Activated T-cell treated with anti-CD3 and anti-CD28 coated beads, Interleukin-2, amount 50 U/mL, for 72 hours (primary cell): Measurements from ENCODE around the gene HIVEP3. TPM values are rescaled to one million over a fixed set of nuclear protein-coding genes. Genes with fewer than 3 reads are reported as not detected.

ENCODE experiments used
- ATAC-seq, 2 donors: fragments of 150-1000 bp; cut with Tn5 transposase; replicated peaks in 1 of 2; 2 replicates each; pipeline ENCODE4 v1.10.0; 2021; ENCODE audit warnings: moderate library complexity in 2 of 2, mild to moderate bottlenecking in 1 of 2
- DNase-seq, 2 donors: peaks; one replicate each; pipeline ENCODE4 v3.0.0; 2021 to 2022; ENCODE audit warnings: mixed read lengths in 1 of 2
- H3K27ac Mint-ChIP-seq: one replicate; pipeline ENCODE4 v1.8.0; 2022; ENCODE audit warnings: mild to moderate bottlenecking, moderate library complexity, mixed read lengths
- H3K27me3 Mint-ChIP-seq: one replicate; pipeline ENCODE4 v1.8.0; 2022; ENCODE audit warnings: low read depth, mixed read lengths
- H3K36me3 Mint-ChIP-seq, 2 donors: one replicate each; pipeline ENCODE4 v1.8.0; 2022; ENCODE audit warnings: mixed read lengths in 2 of 2, mild to moderate bottlenecking in 1 of 2; ENCODE audit not compliant: insufficient read depth in 2 of 2
- H3K4me1 Mint-ChIP-seq: one replicate; pipeline ENCODE4 v1.8.0; 2022; ENCODE audit warnings: low read depth, mixed read lengths
- H3K4me3 Mint-ChIP-seq, 2 donors: one replicate each; pipeline ENCODE4 v1.8.0; 2022; ENCODE audit warnings: mild to moderate bottlenecking in 2 of 2, mixed read lengths in 2 of 2, moderate library complexity in 2 of 2
- H3K9me3 Mint-ChIP-seq, 2 donors: one replicate each; pipeline ENCODE4 v1.8.0; 2022; ENCODE audit warnings: mixed read lengths in 2 of 2
- total RNA-seq, 2 donors: library from RNA; stranded (reverse); gene quantifications; one replicate each; pipeline ENCODE4 v1.2.3, GENCODE V29; 2022

HIVEP3 gene
- total RNA-seq, 2 donors from 2014 or later, result 22.8 to 29.2 TPM

DNA sequence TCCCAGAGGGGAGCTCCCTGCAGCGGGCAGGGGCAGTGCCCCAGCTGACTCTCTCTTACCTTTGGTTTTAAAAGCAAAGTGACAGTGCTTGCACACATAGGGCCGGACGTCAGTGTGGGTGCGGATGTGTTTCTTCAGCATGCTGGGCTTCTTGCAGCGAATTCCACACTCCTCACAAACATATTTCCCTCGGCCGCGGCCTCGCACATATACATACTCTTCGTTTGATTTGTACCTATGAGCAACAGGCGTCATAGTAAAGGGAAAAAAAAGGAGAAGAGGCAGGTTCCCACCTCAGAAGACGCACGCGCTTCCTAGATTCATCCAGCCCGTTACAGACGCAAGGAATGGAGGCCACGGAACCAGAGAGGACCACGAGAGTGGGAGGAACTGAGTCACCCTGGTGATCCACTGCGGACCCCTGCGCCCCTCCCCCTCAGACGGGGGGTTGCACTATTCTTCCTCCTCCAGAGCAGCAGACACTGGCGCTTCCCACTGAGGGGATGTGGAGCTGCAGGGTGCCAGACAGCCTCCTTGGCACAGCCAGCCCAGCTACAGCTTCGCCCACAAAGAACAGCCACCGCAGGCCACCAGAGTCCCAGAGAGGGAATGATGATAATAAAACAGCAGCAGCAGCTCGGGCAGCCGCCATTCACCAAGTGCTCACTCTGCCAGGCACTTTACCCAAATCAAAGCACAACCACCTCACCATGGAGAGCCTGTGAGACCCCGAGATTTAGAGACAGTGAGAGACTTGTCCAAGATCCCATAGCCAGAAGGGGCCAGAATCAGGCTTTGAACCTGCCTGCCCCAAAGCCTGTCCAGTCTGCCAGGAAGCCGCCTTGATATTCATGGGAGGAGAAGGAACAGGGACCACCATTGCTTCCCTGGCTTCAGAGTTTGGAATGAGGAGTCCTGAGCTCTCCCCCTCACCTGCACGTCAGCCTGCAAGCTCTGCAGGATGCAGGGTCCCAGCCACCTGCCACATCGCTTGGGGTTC lies 393.7 kb downstream of the HIVEP3 start:
- Mint-ChIP-seq H3K36me3 (peaks cover 2 to 4% of the 10 kb centered on the region in 2 donors), H3K9me3 (peaks cover 5 to 11% of the 10 kb centered on the region in 2 donors), H3K4me1 (peaks cover 3% of the 10 kb centered on the region), H3K4me3 (no peak overlapping the region), H3K27me3 (no peaks in the 10 kb centered on the region), H3K27ac (no peak overlapping the region)
- no peak for ATAC-seq
- no peak for DNase-seq

DNA sequence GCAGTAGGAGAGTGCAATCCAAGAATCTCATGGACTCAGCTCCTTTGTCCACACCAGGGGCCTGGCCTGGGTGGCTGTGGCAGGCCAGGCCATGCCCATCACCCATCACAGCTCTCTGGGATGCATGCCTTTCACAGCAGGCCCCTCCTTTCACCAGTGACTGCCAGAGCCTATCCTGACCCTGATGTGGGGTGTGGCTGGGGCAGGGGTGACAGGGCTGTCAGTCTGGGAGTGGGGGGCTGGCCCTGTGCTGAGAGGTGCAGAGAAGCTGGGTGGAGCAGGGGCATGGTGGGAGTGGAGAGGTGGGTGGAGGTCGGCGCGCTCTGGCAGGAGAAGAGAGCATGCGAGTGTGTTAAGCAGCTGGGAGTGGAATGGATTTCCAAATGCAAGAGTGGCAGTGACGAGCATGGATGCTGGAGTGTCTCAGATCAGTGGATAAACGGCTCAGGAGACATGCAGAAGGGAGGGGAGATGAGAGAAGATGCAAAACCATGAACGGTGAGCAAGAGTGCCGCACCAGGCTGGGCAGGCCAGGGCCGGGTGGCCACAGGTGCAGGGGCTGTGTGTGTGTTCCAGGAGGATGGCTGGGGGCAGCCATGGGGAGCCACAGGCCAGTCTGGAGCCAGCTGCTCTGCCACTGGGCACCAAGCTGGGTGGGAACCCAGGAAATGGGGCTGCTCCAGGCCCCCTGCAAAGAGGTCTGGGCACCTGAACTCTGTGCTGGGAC lies 394.6 kb downstream of the HIVEP3 start:
- no peak overlapping the region for H3K4me3 Mint-ChIP-seq
- ATAC-seq (no peak), DNase-seq (no peak)
- H3K36me3 Mint-ChIP-seq, result peaks cover 2 to 6% of the 10 kb centered on the region in 2 donors
- no peaks in the 10 kb centered on the region for H3K27me3 Mint-ChIP-seq
- H3K9me3 Mint-ChIP-seq, result peaks cover 0 to 7% of the 10 kb centered on the region in 2 donors
- no peak overlapping the region for H3K27ac Mint-ChIP-seq
- H3K4me1 Mint-ChIP-seq, result no peaks in the 10 kb centered on the region

- DNase-seq (no peak), ATAC-seq (no peak)
- no peaks in the 10 kb centered on the region for H3K4me1 Mint-ChIP-seq
- H3K27me3 Mint-ChIP-seq, result no peaks in the 10 kb centered on the region
- peaks cover 0 to 7% of the 10 kb centered on the region in 2 donors for H3K9me3 Mint-ChIP-seq
- no peak overlapping the region for H3K4me3 Mint-ChIP-seq
- H3K36me3 Mint-ChIP-seq, result peaks cover 2 to 6% of the 10 kb centered on the region in 2 donors
- no peak overlapping the region for H3K27ac Mint-ChIP-seq
These were observed 395.7 kb downstream of the HIVEP3 start for GRCh38 chr1:41523071-41523470.

DNA sequence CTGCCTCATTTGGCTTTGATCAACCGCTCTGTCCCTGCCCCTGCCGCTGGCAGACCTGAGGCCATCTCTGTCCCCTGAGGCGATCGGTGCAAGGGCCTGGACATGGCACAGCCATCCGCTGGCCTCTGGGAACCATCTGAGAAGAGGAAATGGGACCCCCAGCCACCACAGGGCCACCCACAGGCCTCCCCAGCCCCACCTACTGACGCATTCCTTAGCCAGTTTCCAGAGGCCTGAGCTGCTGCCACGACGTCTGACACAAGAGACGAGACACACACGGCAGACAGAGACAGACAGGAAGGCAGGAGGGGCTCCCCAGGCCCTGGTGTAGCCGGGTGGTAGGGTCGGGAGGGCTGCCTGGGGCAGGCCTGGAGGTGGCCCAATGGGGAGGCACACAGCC lies 397.0 kb downstream of the HIVEP3 start:
- DNase-seq (no peak), ATAC-seq (no peak)
- Mint-ChIP-seq H3K4me3 (no peak overlapping the region), H3K36me3 (peaks cover 2 to 6% of the 10 kb centered on the region in 2 donors), H3K27me3 (no peaks in the 10 kb centered on the region), H3K27ac (no peak overlapping the region), H3K4me1 (peaks cover 3% of the 10 kb centered on the region), H3K9me3 (no peaks in the 10 kb centered on the region)

DNA sequence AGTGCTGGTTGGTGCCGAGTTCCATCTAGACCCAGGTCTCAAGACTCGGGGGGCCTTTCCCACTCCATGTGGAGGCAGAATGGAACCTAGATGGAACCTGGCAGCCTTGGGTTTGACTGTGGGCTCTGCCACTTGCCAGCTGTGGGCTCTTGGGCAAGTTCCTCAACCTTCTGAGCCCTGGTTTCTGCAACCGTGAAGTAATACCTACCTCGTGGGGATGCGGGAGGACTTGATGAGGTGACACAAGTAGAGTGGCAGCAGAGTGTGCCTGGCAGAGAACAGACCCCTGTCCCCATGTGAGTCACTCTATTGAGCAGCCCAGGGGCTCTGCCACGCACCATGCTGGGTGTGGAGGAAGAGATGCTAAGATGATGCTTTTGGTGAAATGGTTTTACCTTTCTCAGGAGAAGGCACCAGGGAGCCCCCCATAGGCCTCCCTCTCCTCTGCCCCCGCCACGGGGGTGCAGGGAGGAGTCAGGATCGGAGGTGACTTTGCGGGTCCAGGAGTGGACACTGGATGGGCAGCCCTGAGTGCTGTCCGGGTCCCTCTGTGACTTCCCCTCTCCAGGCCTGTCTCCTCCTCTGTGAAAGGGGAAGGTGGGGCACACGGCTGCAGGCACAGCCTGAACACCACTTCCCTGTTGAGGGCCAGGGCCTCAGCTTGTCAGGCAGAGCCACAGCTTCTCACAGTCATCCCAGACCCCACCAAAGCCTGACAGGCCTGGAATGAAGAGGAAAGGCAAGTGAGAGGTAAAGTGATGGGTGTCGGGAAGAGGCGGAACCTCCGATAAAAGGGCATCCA lies 397.6 kb downstream of the HIVEP3 start:
- Mint-ChIP-seq H3K27me3 (no peaks in the 10 kb centered on the region), H3K36me3 (peaks cover 2 to 6% of the 10 kb centered on the region in 2 donors), H3K27ac (no peak overlapping the region), H3K9me3 (no peaks in the 10 kb centered on the region), H3K4me3 (no peak overlapping the region), H3K4me1 (peaks cover 6% of the 10 kb centered on the region)
- no peak for DNase-seq
- ATAC-seq, result no peak

GRCh38 chr1:41519667-41520066 lies 399.1 kb downstream of the HIVEP3 start:
- DNase-seq (no peak), ATAC-seq (no peak)
- no peak overlapping the region for H3K4me3 Mint-ChIP-seq
- H3K4me1 Mint-ChIP-seq, result peaks cover 6% of the 10 kb centered on the region
- peaks cover 2 to 6% of the 10 kb centered on the region in 2 donors for H3K36me3 Mint-ChIP-seq
- no peaks in the 10 kb centered on the region for H3K27me3 Mint-ChIP-seq
- H3K9me3 Mint-ChIP-seq, result no peaks in the 10 kb centered on the region
- H3K27ac Mint-ChIP-seq, result no peak overlapping the region

- ATAC-seq, result no peak
- no peak for DNase-seq
- no peak overlapping the region for H3K4me3 Mint-ChIP-seq
- H3K36me3 Mint-ChIP-seq, result peaks cover 2 to 5% of the 10 kb centered on the region in 2 donors
- no peak overlapping the region for H3K27ac Mint-ChIP-seq
- H3K27me3 Mint-ChIP-seq, result no peaks in the 10 kb centered on the region
- peaks cover 6% of the 10 kb centered on the region for H3K4me1 Mint-ChIP-seq
- no peaks in the 10 kb centered on the region for H3K9me3 Mint-ChIP-seq
These were observed 400.3 kb downstream of the HIVEP3 start for GRCh38 chr1:41518471-41518870.

DNA sequence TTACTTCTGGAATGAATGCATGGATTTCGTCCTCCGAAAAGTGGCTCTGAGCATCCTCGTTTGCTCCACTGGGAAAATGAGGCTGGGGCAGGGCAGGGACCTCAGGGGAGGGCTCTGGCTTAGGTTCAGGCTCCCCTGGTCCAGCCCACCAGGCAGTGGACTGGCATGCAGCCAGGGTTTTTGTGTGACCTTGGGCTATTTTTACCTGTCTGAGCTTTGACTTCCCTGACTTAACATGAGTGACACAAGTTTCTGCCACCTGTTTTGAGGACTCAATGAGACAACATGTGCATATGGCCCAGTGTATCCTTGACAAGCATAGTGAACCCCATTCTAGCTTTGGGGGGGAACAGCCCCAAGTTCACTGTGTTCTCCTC lies 401.7 kb downstream of the HIVEP3 start:
- H3K36me3 Mint-ChIP-seq, result peaks cover 2 to 9% of the 10 kb centered on the region in 2 donors
- H3K27ac Mint-ChIP-seq, result no peak overlapping the region
- no peaks in the 10 kb centered on the region for H3K9me3 Mint-ChIP-seq
- DNase-seq (no peak), ATAC-seq (no peak)
- no peak overlapping the region for H3K4me3 Mint-ChIP-seq
- no peaks in the 10 kb centered on the region for H3K27me3 Mint-ChIP-seq
- H3K4me1 Mint-ChIP-seq, result peaks cover 6% of the 10 kb centered on the region

GRCh38 chr1:41516168-41517061 lies 402.3 kb downstream of the HIVEP3 start:
- H3K4me1 Mint-ChIP-seq, result peaks cover 6% of the 10 kb centered on the region
- no peaks in the 10 kb centered on the region for H3K27me3 Mint-ChIP-seq
- ATAC-seq, result peak; percentile 79 to 83
- peaks cover 2 to 13% of the 10 kb centered on the region in 2 donors for H3K36me3 Mint-ChIP-seq
- peak; percentile 65 to 73 for DNase-seq
- H3K9me3 Mint-ChIP-seq, result no peaks in the 10 kb centered on the region
- no peak overlapping the region for H3K27ac Mint-ChIP-seq
- peak overlapping the region in 1 of 2 donors; percentile 17 for H3K4me3 Mint-ChIP-seq

GRCh38 chr1:41515778-41516167 lies 402.9 kb downstream of the HIVEP3 start:
- DNase-seq, result no peak
- no peak for ATAC-seq
- H3K4me1 Mint-ChIP-seq, result peaks cover 6% of the 10 kb centered on the region
- H3K9me3 Mint-ChIP-seq, result no peaks in the 10 kb centered on the region
- no peak overlapping the region for H3K27ac Mint-ChIP-seq
- H3K4me3 Mint-ChIP-seq, result no peak overlapping the region
- H3K27me3 Mint-ChIP-seq, result no peaks in the 10 kb centered on the region
- peaks cover 2 to 13% of the 10 kb centered on the region in 2 donors for H3K36me3 Mint-ChIP-seq

- H3K4me3 Mint-ChIP-seq, result no peak overlapping the region
- no peaks in the 10 kb centered on the region for H3K9me3 Mint-ChIP-seq
- no peak overlapping the region for H3K27ac Mint-ChIP-seq
- ATAC-seq (no peak), DNase-seq (no peak)
- H3K36me3 Mint-ChIP-seq, result peaks cover 3 to 14% of the 10 kb centered on the region in 2 donors
- H3K27me3 Mint-ChIP-seq, result no peaks in the 10 kb centered on the region
- peaks cover 6% of the 10 kb centered on the region for H3K4me1 Mint-ChIP-seq
These were observed 403.5 kb downstream of the HIVEP3 start for GRCh38 chr1:41515131-41515678.

DNA sequence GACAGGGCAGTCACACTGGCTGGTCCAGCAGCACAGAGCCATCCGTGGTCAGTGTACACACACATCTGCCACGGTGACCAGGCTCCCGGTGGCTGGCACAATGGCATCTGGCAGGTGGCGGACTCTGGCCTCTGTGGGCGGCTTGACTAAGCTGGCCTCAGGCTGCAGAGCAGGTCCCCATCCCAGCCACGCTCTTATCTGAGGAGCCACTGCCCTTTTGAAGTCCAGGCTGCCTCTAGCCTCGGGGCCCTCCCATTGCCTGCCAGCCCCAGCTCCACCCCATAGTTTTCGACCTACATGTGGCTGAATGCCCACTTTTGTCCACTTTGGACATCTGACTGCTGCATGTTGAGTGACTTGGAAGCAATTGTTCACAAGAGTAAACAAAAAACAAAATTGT lies 404.3 kb downstream of the HIVEP3 start:
- ATAC-seq, result no peak
- peaks cover 2 to 12% of the 10 kb centered on the region in 2 donors for H3K36me3 Mint-ChIP-seq
- no peaks in the 10 kb centered on the region for H3K27me3 Mint-ChIP-seq
- H3K4me1 Mint-ChIP-seq, result peaks cover 6% of the 10 kb centered on the region
- no peak overlapping the region for H3K4me3 Mint-ChIP-seq
- no peak for DNase-seq
- H3K9me3 Mint-ChIP-seq, result no peaks in the 10 kb centered on the region
- H3K27ac Mint-ChIP-seq, result no peak overlapping the region
